ENCODE data around the gene TES. TPM values are rescaled to one million over a fixed set of nuclear protein-coding genes. Genes with fewer than 3 reads are reported as not detected.

The TES gene
- total RNA-seq, 1 experiment from 2014 or later = 28.2 TPM

- H3K4me1 Mint-ChIP-seq = no peaks in the 10 kb centered on the region
- Histone ChIP-seq H2BK5ac (ENCODE audit: insufficient read length, low read length) (no peak overlapping the region), H2AFZ (ENCODE audit: low read length) (no peak overlapping the region), H2BK20ac (ENCODE audit: low read depth, low read length, poor library complexity, severe bottlenecking) (no peak overlapping the region), H2BK15ac (ENCODE audit: low read depth, low read length) (no peak overlapping the region), H3K23ac (ENCODE audit: insufficient read length, low read depth, low read length) (no peak overlapping the region), H4K8ac (replicated peaks; ENCODE audit: insufficient read length, low read depth, low read length) (no peak overlapping the region), H3K4me2 (ENCODE audit: insufficient read depth, insufficient read length, low read length) (no peak overlapping the region), H3K9ac (ENCODE audit: extremely low read depth, insufficient read length, low read length) (no peak overlapping the region), H2AK5ac (ENCODE audit: insufficient read length, low read length) (no peak overlapping the region), H4K20me1 (ENCODE audit: control insufficient read depth, insufficient read depth, insufficient read length) (no peaks in the 10 kb centered on the region), H4K5ac (ENCODE audit: insufficient read length, low read depth, low read length) (no peak overlapping the region), H3K56ac (ENCODE audit: insufficient read length, low read depth, low read length) (no peak overlapping the region), H3K4ac (ENCODE audit: low read depth, low read length) (no peak overlapping the region), H3K14ac (ENCODE audit: insufficient read depth, low read length) (no peak overlapping the region), H2BK12ac (ENCODE audit: insufficient read length, low read depth, low read length) (no peak overlapping the region), H3K27me3 (ENCODE audit: insufficient read depth, low read length) (no peaks in the 10 kb centered on the region), H3T11ph (ENCODE audit: low read length) (no peak overlapping the region), H2BK120ac (ENCODE audit: low read depth, low read length, poor library complexity, severe bottlenecking) (no peak overlapping the region), H3K23me2 (ENCODE audit: insufficient read length, low read depth, low read length, poor library complexity, severe bottlenecking) (no peaks in the 10 kb centered on the region), H3K4me1 (ENCODE audit: insufficient read depth, low read length) (no peaks in the 10 kb centered on the region), H3K79me1 (ENCODE audit: insufficient read depth, low read depth, low read length, poor library complexity, severe bottlenecking) (no peaks in the 10 kb centered on the region), H3K18ac (ENCODE audit: insufficient read length, low read depth, low read length) (no peak overlapping the region), H3K79me2 (ENCODE audit: insufficient read depth, low read length) (no peaks in the 10 kb centered on the region), H3K9me3 (ENCODE audit: control insufficient read depth, low read depth, low read length) (no peaks in the 10 kb centered on the region), H4K91ac (ENCODE audit: insufficient read length, low read depth, low read length) (no peak overlapping the region), H3K27ac (ENCODE audit: insufficient read length, low read depth, low read length) (no peak overlapping the region)
- H3K27me3 Mint-ChIP-seq (ENCODE audit: low read depth) = no peaks in the 10 kb centered on the region
- no peaks in the 10 kb centered on the region for H3K36me3 Mint-ChIP-seq (ENCODE audit: insufficient read depth in 1 of 3, low read depth in 3 of 3)
- no peak for DNase-seq
- H3K27ac Mint-ChIP-seq = no peak overlapping the region
- H3K4me3 Mint-ChIP-seq = no peak overlapping the region
- no CpG with 5 or more reads among the region's 3 CpGs for WGBS (ENCODE audit: extremely low coverage, insufficient read length, low lambda C conversion rate)
- TF ChIP-seq, protein P1, sequence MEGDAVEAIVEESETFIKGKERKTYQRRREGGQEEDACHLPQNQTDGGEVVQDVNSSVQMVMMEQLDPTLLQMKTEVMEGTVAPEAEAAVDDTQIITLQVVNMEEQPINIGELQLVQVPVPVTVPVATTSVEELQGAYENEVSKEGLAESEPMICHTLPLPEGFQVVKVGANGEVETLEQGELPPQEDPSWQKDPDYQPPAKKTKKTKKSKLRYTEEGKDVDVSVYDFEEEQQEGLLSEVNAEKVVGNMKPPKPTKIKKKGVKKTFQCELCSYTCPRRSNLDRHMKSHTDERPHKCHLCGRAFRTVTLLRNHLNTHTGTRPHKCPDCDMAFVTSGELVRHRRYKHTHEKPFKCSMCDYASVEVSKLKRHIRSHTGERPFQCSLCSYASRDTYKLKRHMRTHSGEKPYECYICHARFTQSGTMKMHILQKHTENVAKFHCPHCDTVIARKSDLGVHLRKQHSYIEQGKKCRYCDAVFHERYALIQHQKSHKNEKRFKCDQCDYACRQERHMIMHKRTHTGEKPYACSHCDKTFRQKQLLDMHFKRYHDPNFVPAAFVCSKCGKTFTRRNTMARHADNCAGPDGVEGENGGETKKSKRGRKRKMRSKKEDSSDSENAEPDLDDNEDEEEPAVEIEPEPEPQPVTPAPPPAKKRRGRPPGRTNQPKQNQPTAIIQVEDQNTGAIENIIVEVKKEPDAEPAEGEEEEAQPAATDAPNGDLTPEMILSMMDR (conservative IDR thresholded peaks at IDR 0.05) = no peak
- no peaks in the 10 kb centered on the region for H3K9me3 Mint-ChIP-seq
These were observed 73.4 kb downstream of the TES start for GRCh38 chr7:116283595-116284204.
